HEK293 (cell line): ENCODE measurements around the gene LRRN2.
A peak's percentile ranks its signal among the peaks of the same experiment; 100 is the strongest.

Experiments
- CTCF ChIA-PET: fragments of 350-600 bp; formaldehyde crosslinking; extraction: SDS; loops from one replicate; lab custom pipeline; 2021; ENCODE audit warnings: antibody characterized with exemption; lab: Yijun Ruan, JAX
- POLR2A ChIA-PET: fragments of 300-600 bp; formaldehyde crosslinking; extraction: SDS; loops from one replicate; lab custom pipeline; 2020; ENCODE audit warnings: antibody characterized with exemption, inconsistent platforms; lab: Yijun Ruan, JAX
- H3K27ac ChIP-seq: fragments of 200-500 bp; sonication (Bioruptor generic); 2 replicates; pipeline ENCODE4 v1.5.1; 2014; ENCODE audit warnings: low read depth, low read length, control low read depth, inconsistent platforms; ENCODE audit errors: extremely low read depth
- H3K36me3 ChIP-seq, 2 experiments: fragments of 200-500 bp in 1 of 2; sonication (Bioruptor generic) in 1 of 2; 1 replicate in 1 of 2; 2 replicates in 1 of 2; pipeline ENCODE4 v1.5.1; 2014 to 2017; ENCODE audit warnings: inconsistent platforms in 2 of 2, low read length in 2 of 2; ENCODE audit not compliant: control insufficient read depth in 2 of 2, insufficient read depth in 1 of 2
- H3K4me1 ChIP-seq: fragments of 200-500 bp; sonication (Bioruptor generic); 2 replicates; pipeline ENCODE4 v1.5.1; 2014; ENCODE audit warnings: mild to moderate bottlenecking, low read length, inconsistent platforms; ENCODE audit not compliant: control insufficient read depth, insufficient read depth
- H3K4me3 ChIP-seq: 2 replicates; pipeline ENCODE4 v1.5.1; 2011; ENCODE audit warnings: low read depth, mild to moderate bottlenecking, control low read depth, low read length, moderate library complexity
- H3K9me3 ChIP-seq: fragments of 200-500 bp; sonication (Bioruptor generic); 2 replicates; pipeline ENCODE4 v1.5.1; 2014; ENCODE audit warnings: low read depth, low read length, inconsistent platforms; ENCODE audit not compliant: control insufficient read depth, insufficient read depth
- FEZF1 ChIP-seq: fragments of 450-650 bp; formaldehyde crosslinking; IDR thresholded peaks from 2 replicates; pipeline ENCODE4 v1.5.1; 2016; ENCODE audit warnings: missing biosample characterization, missing genetic modification characterization
- MZF1 ChIP-seq: fragments of 450-650 bp; formaldehyde crosslinking; IDR thresholded peaks from 2 replicates; pipeline ENCODE4 v1.5.1; 2017; ENCODE audit warnings: missing biosample characterization, missing genetic modification characterization, borderline replicate concordance
- PRDM6 ChIP-seq: fragments of 450-650 bp; formaldehyde crosslinking; IDR thresholded peaks from 2 replicates; pipeline ENCODE4 v1.5.1; 2017; ENCODE audit warnings: missing biosample characterization, missing genetic modification characterization
- TCF7L2 ChIP-seq: IDR thresholded peaks from 2 replicates; pipeline ENCODE4 v1.6.1; 2011; ENCODE audit warnings: low read depth, mild to moderate bottlenecking, inconsistent platforms, low read length, moderate library complexity, borderline replicate concordance
- YY1 ChIP-seq: fragments of 450-650 bp; formaldehyde crosslinking; IDR thresholded peaks from 2 replicates; pipeline ENCODE4 v1.5.1; 2018; ENCODE audit warnings: missing biosample characterization, missing genetic modification characterization
- ZIC2 ChIP-seq: fragments of 450-650 bp; formaldehyde crosslinking; IDR thresholded peaks from 2 replicates; pipeline ENCODE4 v1.5.1; 2016; ENCODE audit warnings: missing biosample characterization, missing genetic modification characterization
- ZNF112 ChIP-seq: fragments of 450-650 bp; formaldehyde crosslinking; IDR thresholded peaks from 2 replicates; pipeline ENCODE4 v1.5.0; 2017; ENCODE audit warnings: missing biosample characterization, missing genetic modification characterization
- ZNF155 ChIP-seq: fragments of 450-650 bp; formaldehyde crosslinking; IDR thresholded peaks from 2 replicates; pipeline ENCODE4 v1.5.1; 2016; ENCODE audit warnings: missing biosample characterization, missing genetic modification characterization
- ZNF169 ChIP-seq: fragments of 450-650 bp; formaldehyde crosslinking; IDR thresholded peaks from 2 replicates; pipeline ENCODE4 v1.5.1; 2016; ENCODE audit warnings: missing biosample characterization, missing genetic modification characterization
- ZNF184 ChIP-seq: fragments of 450-650 bp; IDR thresholded peaks from 2 replicates; pipeline ENCODE4 v1.5.1; 2018; ENCODE audit warnings: missing biosample characterization, mild to moderate bottlenecking, missing genetic modification characterization
- ZNF239 ChIP-seq: fragments of 450-650 bp; formaldehyde crosslinking; IDR thresholded peaks from 2 replicates; pipeline ENCODE4 v1.5.1; 2016; ENCODE audit warnings: missing biosample characterization, missing genetic modification characterization
- ZNF274 ChIP-seq, 2 experiments: fragments of 200-500 bp in 1 of 2; fragments of 450-650 bp in 1 of 2; sonication (Bioruptor generic) in 1 of 2; formaldehyde crosslinking in 1 of 2; IDR thresholded peaks; 2 replicates each; pipeline versions ENCODE4 v1.5.1 to v1.6.1; 2014 to 2016; ENCODE audit warnings: borderline replicate concordance in 1 of 2, inconsistent platforms in 1 of 2, low read length in 1 of 2, missing biosample characterization in 1 of 2, missing genetic modification characterization in 1 of 2
- ZNF311 ChIP-seq: fragments of 450-650 bp; formaldehyde crosslinking; IDR thresholded peaks from 2 replicates; pipeline ENCODE4 v1.5.1; 2017; ENCODE audit warnings: missing biosample characterization, missing genetic modification characterization, borderline replicate concordance
- ZNF335 ChIP-seq: fragments of 450-650 bp; formaldehyde crosslinking; conservative IDR thresholded peaks from 2 replicates; pipeline ENCODE4 v1.5.1; 2016; ENCODE audit warnings: missing biosample characterization, missing genetic modification characterization
- ZNF624 ChIP-seq: fragments of 450-650 bp; formaldehyde crosslinking; IDR thresholded peaks from 2 replicates; pipeline ENCODE4 v1.5.1; 2017; ENCODE audit warnings: missing biosample characterization, missing genetic modification characterization
- ZNF626 ChIP-seq: fragments of 450-650 bp; sonication (Bioruptor Pico); formaldehyde crosslinking; IDR thresholded peaks from 2 replicates; pipeline ENCODE4 v1.5.1; 2018; ENCODE audit warnings: missing biosample characterization, missing genetic modification characterization, inconsistent platforms
- ZNF658 ChIP-seq: fragments of 450-650 bp; formaldehyde crosslinking; IDR thresholded peaks from 2 replicates; pipeline ENCODE4; 2016; ENCODE audit warnings: missing biosample characterization, missing genetic modification characterization
- ZNF785 ChIP-seq: fragments of 450-650 bp; formaldehyde crosslinking; IDR thresholded peaks from 2 replicates; pipeline ENCODE4 v1.5.1; 2016; ENCODE audit warnings: missing biosample characterization, missing genetic modification characterization
- ZNF837 ChIP-seq: fragments of 450-650 bp; formaldehyde crosslinking; IDR thresholded peaks from 2 replicates; pipeline ENCODE4 v1.5.1; 2016; ENCODE audit warnings: missing biosample characterization, missing genetic modification characterization
- TF ChIP-seq, protein P1 (sequence below): fragments of 450-650 bp; formaldehyde crosslinking; IDR thresholded peaks from 2 replicates; pipeline ENCODE4 v1.5.1; 2016; ENCODE audit warnings: missing biosample characterization, missing genetic modification characterization
- TF ChIP-seq, protein P2 (sequence below): sonication (generic); formaldehyde crosslinking; IDR thresholded peaks from 2 replicates; pipeline ENCODE4 v1.8.1; 2022; ENCODE audit warnings: mild to moderate bottlenecking, moderate library complexity, missing genetic modification reagents

The LRRN2 gene

DNA sequence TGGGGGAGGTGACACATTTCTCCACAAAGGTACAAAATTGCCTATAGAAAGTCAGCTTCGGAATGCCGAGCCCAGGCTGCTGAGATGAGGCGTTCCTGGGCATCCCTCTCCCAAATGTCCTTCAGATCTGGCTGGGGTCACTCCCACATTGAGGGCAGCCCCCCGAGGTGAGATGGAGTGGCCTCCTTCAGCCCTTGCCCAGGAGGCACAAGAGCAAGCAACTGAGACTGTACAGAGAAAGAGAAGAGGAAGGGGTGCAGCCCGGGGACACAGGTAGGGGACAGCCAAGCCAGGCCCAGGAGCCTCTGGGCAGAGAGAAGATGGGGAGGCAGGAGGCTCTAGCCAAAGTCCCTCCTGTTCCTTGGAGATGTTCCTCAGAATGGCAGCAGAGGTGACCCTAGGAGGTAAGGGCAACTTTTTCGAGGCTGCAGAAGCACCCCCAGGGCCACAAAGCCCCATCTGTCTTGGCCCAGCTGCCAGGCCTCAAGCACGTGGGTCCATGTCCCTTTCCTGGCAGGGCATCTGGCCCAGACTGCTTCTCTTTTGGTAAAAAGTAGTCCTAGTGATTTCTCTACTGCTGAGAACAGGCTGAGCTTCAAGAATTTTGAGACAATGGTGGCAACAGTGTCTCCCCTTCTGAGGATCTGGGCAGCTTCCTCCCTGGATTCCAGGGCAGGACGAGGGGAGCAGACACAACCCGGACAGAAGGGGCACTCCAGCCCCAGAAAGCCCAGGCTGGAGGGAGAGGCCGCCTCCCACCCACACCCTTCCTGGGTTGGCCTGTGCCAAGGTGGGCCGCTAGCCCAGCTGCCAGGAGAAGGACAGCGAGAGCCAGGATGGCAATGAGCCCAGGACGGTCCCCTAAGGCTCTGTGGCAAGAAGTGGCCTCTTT lies 68.0 kb downstream of the LRRN2 start:
- TF ChIP-seq ZNF112 (no peak), ZNF335 (no peak), ZNF626 (tag by site-specific recombination) (no peak), MZF1 (tag by site-specific recombination) (no peak), ZNF169 (tag by site-specific recombination) (no peak), TCF7L2 (no peak), ZNF184 (tag by site-specific recombination) (no peak)
- TF ChIP-seq, protein P1, sequence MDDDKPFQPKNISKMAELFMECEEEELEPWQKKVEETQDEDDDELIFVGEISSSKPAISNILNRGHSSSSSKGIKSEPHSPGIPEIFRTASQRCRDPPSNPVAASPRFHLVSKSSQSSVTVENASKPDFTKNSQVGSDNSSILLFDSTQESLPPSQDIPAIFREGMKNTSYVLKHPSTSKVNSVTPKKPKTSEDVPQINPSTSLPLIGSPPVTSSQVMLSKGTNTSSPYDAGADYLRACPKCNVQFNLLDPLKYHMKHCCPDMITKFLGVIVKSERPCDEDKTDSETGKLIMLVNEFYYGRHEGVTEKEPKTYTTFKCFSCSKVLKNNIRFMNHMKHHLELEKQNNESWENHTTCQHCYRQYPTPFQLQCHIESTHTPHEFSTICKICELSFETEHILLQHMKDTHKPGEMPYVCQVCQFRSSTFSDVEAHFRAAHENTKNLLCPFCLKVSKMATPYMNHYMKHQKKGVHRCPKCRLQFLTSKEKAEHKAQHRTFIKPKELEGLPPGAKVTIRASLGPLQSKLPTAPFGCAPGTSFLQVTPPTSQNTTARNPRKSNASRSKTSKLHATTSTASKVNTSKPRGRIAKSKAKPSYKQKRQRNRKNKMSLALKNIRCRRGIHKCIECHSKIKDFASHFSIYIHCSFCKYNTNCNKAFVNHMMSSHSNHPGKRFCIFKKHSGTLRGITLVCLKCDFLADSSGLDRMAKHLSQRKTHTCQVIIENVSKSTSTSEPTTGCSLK (tag by site-specific recombination), result no peak
- no peaks in the 10 kb centered on the region for H3K36me3 ChIP-seq
- ChIA-PET CTCF (interaction anchor here (1.4 kb wide), 1 partner anchor 129 kb away, joined by 3 read pairs; no protein-coding TSS in a partner anchor), POLR2A (no interaction called here)
- H3K4me3 ChIP-seq, result no peak overlapping the region
- no peaks in the 10 kb centered on the region for H3K4me1 ChIP-seq
- H3K27ac ChIP-seq, result no peak overlapping the region
- no peaks in the 10 kb centered on the region for H3K9me3 ChIP-seq

DNA sequence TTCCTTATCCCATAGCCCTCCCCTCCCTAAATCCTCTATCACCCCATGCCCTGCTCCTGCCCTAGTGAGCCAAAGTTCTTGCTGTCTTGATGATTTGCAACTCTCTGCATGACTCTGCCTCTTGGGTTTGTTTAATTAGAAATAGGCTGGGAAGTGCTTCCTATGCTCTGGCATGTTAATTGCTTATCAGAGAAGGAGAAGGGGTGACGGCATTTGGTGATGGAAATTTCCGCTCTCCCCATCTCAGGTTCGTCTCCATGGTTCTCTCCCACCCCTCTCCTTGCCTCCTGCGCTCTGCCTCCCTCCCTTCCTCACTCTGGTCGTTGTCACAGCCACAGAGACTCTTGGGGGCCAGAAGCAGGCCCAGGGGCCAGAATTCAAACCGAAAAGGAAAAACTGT lies 68.9 kb downstream of the LRRN2 start:
- Histone ChIP-seq H3K4me1 (no peaks in the 10 kb centered on the region), H3K27ac (no peak overlapping the region), H3K4me3 (no peak overlapping the region)
- CTCF ChIA-PET, result interaction anchor here (1.4 to 2.8 kb wide), 2 partner anchors 130 to 191 kb away, joined by 3 to 9 read pairs; no protein-coding TSS in a partner anchor
- TF ChIP-seq ZIC2 (tag by site-specific recombination), result 0 out of 2 replicates have a peak, but pooled peaks have one; percentile 10
- TF ChIP-seq, protein P2, sequence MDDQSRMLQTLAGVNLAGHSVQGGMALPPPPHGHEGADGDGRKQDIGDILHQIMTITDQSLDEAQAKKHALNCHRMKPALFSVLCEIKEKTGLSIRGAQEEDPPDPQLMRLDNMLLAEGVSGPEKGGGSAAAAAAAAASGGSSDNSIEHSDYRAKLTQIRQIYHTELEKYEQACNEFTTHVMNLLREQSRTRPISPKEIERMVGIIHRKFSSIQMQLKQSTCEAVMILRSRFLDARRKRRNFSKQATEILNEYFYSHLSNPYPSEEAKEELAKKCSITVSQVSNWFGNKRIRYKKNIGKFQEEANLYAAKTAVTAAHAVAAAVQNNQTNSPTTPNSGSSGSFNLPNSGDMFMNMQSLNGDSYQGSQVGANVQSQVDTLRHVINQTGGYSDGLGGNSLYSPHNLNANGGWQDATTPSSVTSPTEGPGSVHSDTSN, result no peak
- TF ChIP-seq, all 188 proteins: peak for 1
- POLR2A ChIA-PET, result no interaction called here
- Histone ChIP-seq H3K9me3 (no peaks in the 10 kb centered on the region), H3K36me3 (no peaks in the 10 kb centered on the region)

DNA sequence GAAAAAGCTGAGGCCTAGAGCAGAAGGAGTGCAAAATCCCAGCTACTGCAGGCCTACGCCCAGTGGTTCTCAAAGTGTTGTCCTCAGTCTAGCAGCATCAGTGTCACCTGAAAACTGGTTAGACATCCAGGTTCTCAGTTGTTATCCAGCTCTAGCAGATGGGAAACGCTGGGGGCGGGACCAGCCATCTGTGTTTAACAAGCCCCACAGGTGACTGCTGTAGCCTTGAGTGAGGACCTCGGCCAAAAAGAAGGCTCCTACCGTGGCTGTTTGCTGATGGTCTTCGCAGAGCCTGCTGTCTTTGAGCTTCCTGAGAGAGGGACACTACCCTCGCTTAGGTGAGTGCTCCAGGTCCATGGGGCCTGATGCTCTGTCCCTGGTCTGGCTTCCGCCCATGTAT lies 69.7 kb downstream of the LRRN2 start:
- Histone ChIP-seq H3K4me1 (no peaks in the 10 kb centered on the region), H3K27ac (no peak overlapping the region), H3K4me3 (no peak overlapping the region), H3K36me3 (no peaks in the 10 kb centered on the region), H3K9me3 (no peaks in the 10 kb centered on the region)
- TF ChIP-seq ZNF274 (IDR thresholded peaks at IDR 0.05; ENCODE audit: low read length), result no peak
- TF ChIP-seq ZNF274 (tag by site-specific recombination; IDR thresholded peaks at IDR 0.05; ENCODE audit: borderline replicate concordance), result no peak
- TF ChIP-seq ZNF624 (tag by site-specific recombination), result no peak
- no peak for TF ChIP-seq FEZF1 (tag by site-specific recombination)
- ChIA-PET POLR2A (no interaction called here), CTCF (interaction anchor here (1.3 to 2.8 kb wide), 4 partner anchors 8 to 191 kb away, joined by 3 to 9 read pairs (median 4); no protein-coding TSS in a partner anchor)

GRCh38 chr1:204613636-204614035 lies 71.9 kb downstream of the LRRN2 start:
- Histone ChIP-seq H3K4me1 (no peaks in the 10 kb centered on the region), H3K4me3 (no peak overlapping the region), H3K36me3 (no peaks in the 10 kb centered on the region), H3K9me3 (no peaks in the 10 kb centered on the region), H3K27ac (no peak overlapping the region)
- POLR2A ChIA-PET, result no interaction called here
- CTCF ChIA-PET, result interaction anchor here (1.1 to 2.8 kb wide), 2 partner anchors 9 to 194 kb away, joined by 3 to 9 read pairs; no protein-coding TSS in a partner anchor
- TF ChIP-seq ZNF785 (tag by site-specific recombination) (no peak), ZNF658 (tag by site-specific recombination) (no peak), ZNF837 (tag by site-specific recombination) (no peak), ZNF311 (no peak), YY1 (tag by site-specific recombination) (no peak), PRDM6 (tag by site-specific recombination) (no peak), ZNF155 (no peak), ZNF239 (no peak)
